Loucy (cell line): Measurements from ENCODE around the gene CCDC92.

Experiments
- EZH2phosphoT487 ChIP-seq: fragments of 200-600 bp; IDR thresholded peaks from 2 replicates; pipeline ENCODE4 v1.6.1; 2018; ENCODE audit warnings: antibody characterized with exemption, mild to moderate bottlenecking, moderate library complexity, borderline replicate concordance
- TF ChIP-seq, protein P1 (sequence below): fragments of 200-600 bp; sonication (generic); conservative IDR thresholded peaks from 2 replicates; pipeline ENCODE4 v1.5.1; 2014; ENCODE audit warnings: mild to moderate bottlenecking, antibody characterized with exemption, low read length

DNA sequence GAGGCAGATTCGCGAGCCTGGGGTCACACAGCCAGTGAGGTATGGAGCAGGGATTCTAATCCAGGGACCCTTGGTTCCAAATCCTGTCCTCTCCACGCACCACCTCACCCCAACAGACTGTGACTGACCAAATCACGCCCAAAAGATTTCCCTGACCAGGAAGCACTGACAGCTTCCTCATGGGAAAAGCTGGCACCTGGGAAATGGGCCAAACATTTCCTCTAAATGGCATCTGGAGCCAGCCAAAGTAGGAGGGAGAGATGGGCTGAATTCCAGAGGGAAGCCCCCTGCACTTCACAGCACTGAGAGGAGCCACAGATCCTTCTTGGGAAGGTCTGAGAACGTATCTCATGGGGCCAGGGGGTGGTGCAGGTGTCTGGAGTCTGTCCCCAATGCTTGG is 28.8 kb downstream of the CCDC92 start:
- TF ChIP-seq, protein P1, sequence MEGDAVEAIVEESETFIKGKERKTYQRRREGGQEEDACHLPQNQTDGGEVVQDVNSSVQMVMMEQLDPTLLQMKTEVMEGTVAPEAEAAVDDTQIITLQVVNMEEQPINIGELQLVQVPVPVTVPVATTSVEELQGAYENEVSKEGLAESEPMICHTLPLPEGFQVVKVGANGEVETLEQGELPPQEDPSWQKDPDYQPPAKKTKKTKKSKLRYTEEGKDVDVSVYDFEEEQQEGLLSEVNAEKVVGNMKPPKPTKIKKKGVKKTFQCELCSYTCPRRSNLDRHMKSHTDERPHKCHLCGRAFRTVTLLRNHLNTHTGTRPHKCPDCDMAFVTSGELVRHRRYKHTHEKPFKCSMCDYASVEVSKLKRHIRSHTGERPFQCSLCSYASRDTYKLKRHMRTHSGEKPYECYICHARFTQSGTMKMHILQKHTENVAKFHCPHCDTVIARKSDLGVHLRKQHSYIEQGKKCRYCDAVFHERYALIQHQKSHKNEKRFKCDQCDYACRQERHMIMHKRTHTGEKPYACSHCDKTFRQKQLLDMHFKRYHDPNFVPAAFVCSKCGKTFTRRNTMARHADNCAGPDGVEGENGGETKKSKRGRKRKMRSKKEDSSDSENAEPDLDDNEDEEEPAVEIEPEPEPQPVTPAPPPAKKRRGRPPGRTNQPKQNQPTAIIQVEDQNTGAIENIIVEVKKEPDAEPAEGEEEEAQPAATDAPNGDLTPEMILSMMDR = no peak
- no peak for TF ChIP-seq EZH2phosphoT487
